Ammon's horn (tissue), 1 donor: ENCODE results near the gene TBC1D10A.

Source experiments
- DNase-seq: peaks from one replicate; pipeline ENCODE4 v3.0.0-alpha.2; 2016; ENCODE audit warnings: low spot score

Gene TBC1D10A

DNA sequence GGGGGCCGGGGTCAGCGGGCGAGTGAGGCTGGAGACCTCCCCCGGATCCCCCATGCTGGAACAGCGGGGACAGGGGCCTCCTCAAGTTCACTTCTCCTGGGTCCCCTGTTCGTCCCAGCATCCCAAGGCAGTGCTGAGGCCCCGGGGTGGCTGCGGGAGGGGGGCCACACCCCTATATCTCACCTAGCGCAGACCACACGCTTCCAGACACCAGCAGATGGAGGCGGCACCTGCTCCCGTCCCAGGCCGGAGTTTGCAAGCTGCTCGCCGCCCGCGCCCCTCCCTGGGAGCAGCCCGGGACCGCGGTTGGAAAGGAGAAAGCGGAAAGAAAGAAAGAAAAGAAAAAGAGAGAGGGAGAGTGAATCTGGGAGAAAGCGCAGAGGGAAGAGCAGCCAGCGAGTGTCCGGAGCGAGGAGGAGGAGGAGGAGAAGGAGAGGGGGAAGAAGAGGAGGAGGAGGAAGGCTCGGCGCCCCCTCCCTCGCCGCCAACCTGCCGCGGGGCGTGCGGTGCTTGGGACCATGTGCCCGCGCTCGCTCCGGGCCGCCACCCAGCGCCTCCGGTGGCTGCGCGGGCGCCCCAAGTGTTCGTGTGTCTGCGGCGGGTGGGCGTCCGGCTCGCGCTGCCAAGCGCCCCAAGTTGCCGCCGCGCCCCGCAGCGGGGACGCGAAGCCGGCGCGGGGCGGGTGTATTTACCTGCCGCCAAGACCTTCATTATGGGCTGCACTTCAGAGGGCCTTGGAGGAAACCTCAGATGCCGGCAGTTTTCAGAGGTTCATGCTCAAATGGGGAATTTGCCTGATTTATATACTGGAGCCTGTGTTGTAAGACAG lies 80.5 kb downstream of the TBC1D10A start, which contains the start of gene LIF:
Gene LIF, minus strand, starts transcription at position 775 of the 829 bp plus-strand sequence. Its CDS starts 64 bp downstream, at position 711.
- no peak for DNase-seq

DNA sequence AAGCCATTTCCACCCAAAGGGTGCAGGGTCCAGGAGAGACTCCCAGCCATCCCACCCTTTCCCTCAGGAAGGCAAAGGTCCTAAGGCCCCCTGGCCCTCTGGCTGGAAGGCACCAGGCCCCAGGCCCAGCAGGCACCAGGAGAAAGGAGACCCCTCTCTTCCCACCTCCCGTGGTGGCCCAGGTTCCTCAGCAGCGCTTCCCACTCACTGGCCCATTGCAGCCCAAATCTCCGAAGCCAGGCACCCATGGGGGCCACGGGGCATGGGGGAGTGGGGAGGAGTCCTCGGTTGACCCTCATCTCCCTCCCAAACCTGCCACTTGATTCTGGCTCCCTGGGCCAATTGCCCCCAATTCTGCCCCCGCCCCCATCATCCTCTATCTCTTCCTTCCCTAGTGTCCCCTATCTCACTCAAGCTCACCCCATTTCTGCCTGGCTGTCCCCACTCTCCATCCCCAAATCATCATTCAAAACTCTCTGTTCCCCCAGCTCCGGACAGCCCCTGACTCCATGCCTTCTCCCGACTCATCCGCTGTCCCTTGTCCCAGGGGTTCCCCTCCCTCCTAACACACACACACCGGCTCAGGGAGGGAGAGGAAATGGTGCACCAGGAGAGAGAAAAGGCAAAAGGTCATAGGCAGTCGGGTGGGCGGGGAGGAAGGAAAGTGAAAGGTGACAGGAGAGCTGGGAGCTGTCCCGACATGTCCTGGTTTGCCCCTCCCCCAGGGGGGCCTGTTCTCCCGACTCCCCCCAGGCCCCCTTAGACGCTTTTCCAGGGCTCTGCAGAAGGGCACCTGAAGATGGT lies 81.4 kb downstream of the TBC1D10A start:
- DNase-seq = no peak

DNA sequence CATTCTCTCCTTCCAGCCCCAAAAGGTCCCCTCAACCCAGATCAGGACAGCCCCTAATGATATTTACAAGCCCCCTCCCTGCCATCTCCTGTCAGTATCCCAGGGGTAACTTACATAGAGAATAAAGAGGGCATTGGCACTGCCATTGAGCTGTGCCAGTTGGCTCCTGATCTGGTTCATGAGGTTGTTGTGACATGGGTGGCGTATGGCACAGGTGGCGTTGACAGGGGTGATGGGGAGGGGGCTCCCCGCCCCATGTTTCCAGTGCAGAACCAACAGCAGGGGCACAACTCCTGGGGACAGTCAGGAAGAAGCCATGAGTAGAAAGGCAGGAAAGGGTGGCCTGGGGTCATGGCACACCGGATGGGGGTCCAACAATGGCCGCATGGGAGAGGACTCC lies 82.1 kb downstream of the TBC1D10A start:
- no peak for DNase-seq

DNA sequence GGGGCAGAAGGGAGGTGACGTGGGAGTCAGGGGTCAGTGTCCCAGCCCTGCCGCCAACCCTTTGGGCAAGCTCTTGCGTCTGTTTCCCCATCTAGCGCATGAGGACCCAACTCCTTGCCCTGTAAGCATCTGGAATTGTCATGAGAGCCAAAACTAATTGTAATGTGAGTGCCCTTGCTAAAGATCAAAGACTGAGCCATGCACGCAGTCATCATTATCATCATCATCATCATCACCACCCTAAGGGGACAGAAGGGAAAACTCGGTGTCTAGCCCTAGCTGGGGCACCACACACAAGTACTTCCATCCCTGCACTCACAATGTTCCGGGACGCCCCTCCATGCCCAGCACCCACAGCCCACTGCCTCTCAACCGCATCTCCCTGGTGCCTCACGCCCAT lies 82.7 kb downstream of the TBC1D10A start:
- no peak for DNase-seq

DNA sequence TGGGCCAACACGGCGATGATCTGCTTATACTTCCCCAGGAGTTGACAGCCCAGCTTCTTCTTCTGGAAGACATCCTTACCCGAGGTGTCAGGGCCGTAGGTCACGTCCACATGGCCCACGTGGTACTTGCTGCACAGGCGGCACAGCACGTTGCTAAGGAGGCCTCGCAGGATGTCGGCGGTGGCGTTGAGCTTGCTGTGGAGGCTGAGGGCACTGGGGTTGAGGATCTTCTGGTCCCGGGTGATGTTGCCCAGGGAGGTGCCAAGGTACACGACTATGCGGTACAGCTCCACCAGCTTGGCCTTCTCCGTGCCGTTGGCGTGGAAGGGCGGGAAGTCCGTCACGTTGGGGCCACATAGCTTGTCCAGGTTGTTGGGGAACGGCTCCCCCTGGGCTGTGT lies 83.1 kb downstream of the TBC1D10A start:
- no peak for DNase-seq
